Nephron (organoid): ENCODE data around the gene RELCH.

ENCODE experiments used
- H3K27ac Mint-ChIP-seq, 3 experiments: 2 replicates each; pipeline ENCODE4 v1.8.0; 2020; ENCODE audit warnings: mixed read lengths in 3 of 3, mild to moderate bottlenecking in 2 of 3, moderate library complexity in 1 of 3
- H3K27me3 Mint-ChIP-seq: 2 replicates; pipeline ENCODE4 v1.8.0; 2021; ENCODE audit warnings: low read depth, mild to moderate bottlenecking, moderate library complexity, mixed read lengths
- H3K36me3 Mint-ChIP-seq: 2 replicates; pipeline ENCODE4 v1.8.0; 2020; ENCODE audit warnings: low read depth, mixed read lengths
- H3K4me1 Mint-ChIP-seq: 2 replicates; pipeline ENCODE4 v1.8.0; 2020; ENCODE audit warnings: mixed read lengths
- H3K4me3 Mint-ChIP-seq, 3 experiments: 2 replicates each; pipeline ENCODE4 v1.8.0; 2020; ENCODE audit warnings: mild to moderate bottlenecking in 3 of 3, mixed read lengths in 3 of 3, moderate library complexity in 2 of 3
- H3K9me3 Mint-ChIP-seq: 2 replicates; pipeline ENCODE4 v1.8.0; 2020; ENCODE audit warnings: mixed read lengths
- TF ChIP-seq, protein P1 (sequence below), 3 experiments: fragments of 200-600 bp; sonication (generic); IDR thresholded peaks; one replicate each; pipeline ENCODE4 v1.5.0; 2021; ENCODE audit warnings: antibody characterized with exemption in 3 of 3; ENCODE audit not compliant: unreplicated experiment in 3 of 3

RELCH gene

DNA sequence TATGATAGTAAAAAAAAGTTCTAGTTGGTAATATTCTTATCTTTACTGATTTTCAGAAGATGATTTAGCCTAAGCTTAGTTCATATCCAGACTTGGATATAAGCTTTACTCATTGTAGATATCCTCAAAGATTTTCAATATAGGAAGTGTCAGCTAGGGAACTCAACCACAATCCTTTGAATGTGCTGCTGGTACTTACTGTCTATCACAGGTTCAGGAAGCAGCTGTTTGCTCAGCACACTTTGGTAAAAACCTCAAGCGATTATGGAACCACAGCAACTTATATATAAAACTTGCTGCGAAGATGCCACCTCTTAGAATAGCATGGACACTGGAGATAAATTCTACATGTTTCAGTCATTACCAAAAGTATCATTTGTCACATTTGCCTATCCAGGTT is 77.9 kb downstream of the RELCH start:
- H3K36me3 Mint-ChIP-seq: peaks cover 37% of the 10 kb centered on the region
- H3K4me3 Mint-ChIP-seq: no peak overlapping the region
- TF ChIP-seq, protein P1, sequence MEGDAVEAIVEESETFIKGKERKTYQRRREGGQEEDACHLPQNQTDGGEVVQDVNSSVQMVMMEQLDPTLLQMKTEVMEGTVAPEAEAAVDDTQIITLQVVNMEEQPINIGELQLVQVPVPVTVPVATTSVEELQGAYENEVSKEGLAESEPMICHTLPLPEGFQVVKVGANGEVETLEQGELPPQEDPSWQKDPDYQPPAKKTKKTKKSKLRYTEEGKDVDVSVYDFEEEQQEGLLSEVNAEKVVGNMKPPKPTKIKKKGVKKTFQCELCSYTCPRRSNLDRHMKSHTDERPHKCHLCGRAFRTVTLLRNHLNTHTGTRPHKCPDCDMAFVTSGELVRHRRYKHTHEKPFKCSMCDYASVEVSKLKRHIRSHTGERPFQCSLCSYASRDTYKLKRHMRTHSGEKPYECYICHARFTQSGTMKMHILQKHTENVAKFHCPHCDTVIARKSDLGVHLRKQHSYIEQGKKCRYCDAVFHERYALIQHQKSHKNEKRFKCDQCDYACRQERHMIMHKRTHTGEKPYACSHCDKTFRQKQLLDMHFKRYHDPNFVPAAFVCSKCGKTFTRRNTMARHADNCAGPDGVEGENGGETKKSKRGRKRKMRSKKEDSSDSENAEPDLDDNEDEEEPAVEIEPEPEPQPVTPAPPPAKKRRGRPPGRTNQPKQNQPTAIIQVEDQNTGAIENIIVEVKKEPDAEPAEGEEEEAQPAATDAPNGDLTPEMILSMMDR (IDR thresholded peaks at IDR 0.05; ENCODE audit: unreplicated experiment in 3 of 3): no peak
- no peaks in the 10 kb centered on the region for H3K9me3 Mint-ChIP-seq
- no peak overlapping the region for H3K27ac Mint-ChIP-seq
- no peaks in the 10 kb centered on the region for H3K4me1 Mint-ChIP-seq
- no peaks in the 10 kb centered on the region for H3K27me3 Mint-ChIP-seq

DNA sequence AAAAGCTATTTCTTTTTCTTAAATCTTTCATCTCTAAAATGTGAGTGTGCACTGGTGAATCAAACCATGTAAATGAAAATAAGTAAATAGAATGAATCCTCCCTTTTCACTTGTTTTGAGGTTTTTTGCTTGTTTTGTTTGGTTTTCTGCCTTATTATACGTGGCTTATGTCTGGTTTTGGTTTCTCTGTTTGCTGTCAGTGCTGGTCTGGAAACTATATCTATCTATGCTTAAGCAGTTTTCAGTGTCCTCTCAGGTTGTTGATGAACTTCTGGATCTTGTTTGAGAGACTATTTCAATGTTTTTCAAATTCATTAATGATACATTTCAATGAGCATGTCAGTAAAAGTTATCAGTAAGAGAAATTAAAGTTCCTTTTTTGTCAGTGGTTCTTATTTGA is 90.0 kb downstream of the RELCH start:
- H3K36me3 Mint-ChIP-seq: peaks cover 12% of the 10 kb centered on the region
- peaks cover 7% of the 10 kb centered on the region for H3K4me1 Mint-ChIP-seq
- no peak overlapping the region for H3K27ac Mint-ChIP-seq
- no peak overlapping the region for H3K4me3 Mint-ChIP-seq
- H3K27me3 Mint-ChIP-seq: no peaks in the 10 kb centered on the region
- no peaks in the 10 kb centered on the region for H3K9me3 Mint-ChIP-seq
- TF ChIP-seq, protein P1 (IDR thresholded peaks at IDR 0.05; ENCODE audit: unreplicated experiment in 3 of 3): no peak

DNA sequence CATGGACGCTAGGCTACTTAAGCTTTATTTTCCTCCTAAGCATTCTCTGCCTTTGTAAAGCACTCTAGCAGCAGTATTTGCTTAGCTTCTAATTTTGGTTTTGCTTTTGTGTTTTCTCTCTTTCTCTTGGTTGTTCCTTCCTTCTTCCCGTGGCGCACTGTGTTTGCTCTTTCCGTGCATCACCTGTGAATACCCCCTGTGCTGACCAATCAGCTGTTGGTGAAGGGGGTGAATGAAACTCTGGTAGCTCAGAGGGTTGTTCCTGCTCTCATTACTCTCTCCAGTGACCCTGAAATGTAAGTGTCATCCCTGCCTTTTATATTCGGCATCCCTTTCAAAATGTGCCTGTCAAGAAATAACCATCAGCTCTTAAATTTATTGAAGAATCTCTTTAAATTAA is 92.5 kb downstream of the RELCH start:
- H3K4me1 Mint-ChIP-seq: peaks cover 16% of the 10 kb centered on the region
- H3K9me3 Mint-ChIP-seq: no peaks in the 10 kb centered on the region
- no peak overlapping the region for H3K27ac Mint-ChIP-seq
- no peaks in the 10 kb centered on the region for H3K27me3 Mint-ChIP-seq
- H3K36me3 Mint-ChIP-seq: peaks cover 26% of the 10 kb centered on the region
- no peak overlapping the region for H3K4me3 Mint-ChIP-seq
- TF ChIP-seq, protein P1 (IDR thresholded peaks at IDR 0.05; ENCODE audit: unreplicated experiment in 3 of 3): no peak

DNA sequence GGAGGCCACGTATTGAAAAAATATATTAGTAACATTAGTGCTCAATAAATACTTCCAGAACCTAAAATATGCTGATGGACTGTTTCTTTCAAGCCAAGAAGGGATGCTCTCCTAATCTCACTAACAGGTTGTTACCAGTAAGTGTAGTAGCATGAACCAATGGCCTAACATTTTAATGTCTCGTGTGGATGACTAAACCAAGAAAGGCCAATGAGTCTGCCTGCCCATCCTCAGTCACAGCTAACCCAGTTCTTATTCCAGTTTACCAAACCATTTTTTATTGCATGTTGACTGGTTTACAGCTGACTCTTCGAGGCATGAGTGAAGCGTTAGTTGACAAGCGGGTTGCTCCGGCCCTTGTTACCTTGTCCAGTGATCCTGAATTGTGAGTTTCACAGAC is 93.0 kb downstream of the RELCH start:
- TF ChIP-seq, protein P1 (IDR thresholded peaks at IDR 0.05; ENCODE audit: unreplicated experiment in 3 of 3): no peak
- no peak overlapping the region for H3K27ac Mint-ChIP-seq
- H3K36me3 Mint-ChIP-seq: peaks cover 30% of the 10 kb centered on the region
- H3K4me3 Mint-ChIP-seq: no peak overlapping the region
- no peaks in the 10 kb centered on the region for H3K27me3 Mint-ChIP-seq
- H3K4me1 Mint-ChIP-seq: peaks cover 16% of the 10 kb centered on the region
- no peaks in the 10 kb centered on the region for H3K9me3 Mint-ChIP-seq

DNA sequence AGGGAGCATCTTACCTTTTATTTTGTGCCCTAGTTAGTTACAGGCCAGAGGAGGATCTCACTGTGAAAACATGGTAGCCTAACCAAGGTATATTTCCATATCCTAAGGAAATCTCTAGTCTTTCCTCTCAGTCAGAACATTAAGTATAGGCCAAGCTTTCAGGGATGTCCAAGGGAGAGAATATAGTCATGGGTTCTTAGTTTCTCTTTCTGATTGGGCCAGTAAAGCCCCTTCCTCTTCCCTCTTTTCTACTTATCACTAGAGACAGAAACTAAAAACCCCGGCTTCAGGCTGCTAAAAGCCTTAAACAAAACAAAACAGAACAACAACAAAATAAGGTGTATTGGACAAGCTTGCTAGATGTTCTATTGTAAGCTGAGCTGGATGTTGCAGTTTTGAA is 93.7 kb downstream of the RELCH start:
- H3K9me3 Mint-ChIP-seq: no peaks in the 10 kb centered on the region

DNA sequence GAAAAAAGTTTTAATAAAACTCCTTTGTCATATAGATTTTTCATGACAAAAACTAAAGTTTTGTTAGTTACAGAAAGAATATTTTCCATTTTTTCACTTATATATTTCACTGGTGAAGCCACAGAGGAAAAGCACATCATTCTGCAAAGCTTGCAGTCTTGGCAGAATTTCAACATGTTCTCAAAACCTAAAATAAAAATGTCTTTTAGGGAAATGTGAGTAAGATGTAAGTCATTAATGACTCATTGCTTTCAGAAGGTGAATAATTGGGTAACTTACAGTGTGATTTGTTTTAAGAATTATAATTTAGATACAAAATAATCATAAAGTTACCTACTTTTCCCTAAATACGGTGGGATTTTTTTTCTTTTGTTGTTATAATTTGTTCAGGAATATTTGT is 94.6 kb downstream of the RELCH start:
- Mint-ChIP-seq H3K9me3 (no peaks in the 10 kb centered on the region), H3K27ac (peak overlapping the region in 1 of 3 experiments; percentile 65), H3K36me3 (peaks cover 32% of the 10 kb centered on the region), H3K27me3 (no peaks in the 10 kb centered on the region), H3K4me1 (peaks cover 16% of the 10 kb centered on the region), H3K4me3 (no peak overlapping the region)
- TF ChIP-seq, protein P1 (IDR thresholded peaks at IDR 0.05; ENCODE audit: unreplicated experiment in 3 of 3): no peak

More for the DNA sequence above, 93.7 kb downstream of the RELCH start:
- TF ChIP-seq, protein P1 (IDR thresholded peaks at IDR 0.05; ENCODE audit: unreplicated experiment in 3 of 3): no peak
- Mint-ChIP-seq H3K27ac (no peak overlapping the region), H3K4me3 (no peak overlapping the region), H3K27me3 (no peaks in the 10 kb centered on the region), H3K36me3 (peaks cover 35% of the 10 kb centered on the region), H3K4me1 (peaks cover 16% of the 10 kb centered on the region)
